M059J (cell line): Measurements from ENCODE around the gene CYP2W1. TPM values are rescaled to one million over a fixed set of nuclear protein-coding genes. Genes with fewer than 3 reads are reported as not detected.
"Not testable (repeated sequence)": the region's sequence is repeated elsewhere in the genome, so short reads cannot be mapped to it uniquely, and the experiment has no call there.

Experiments used
- DNase-seq: peaks from one replicate; pipeline ENCODE4 v3.0.0-alpha.2; 2012; ENCODE audit warnings: low read depth
- total RNA-seq: library from RNA; depleted of rRNA; stranded (reverse); fragments of >200 nt; shearing (Covaris generic); gene quantifications from 2 replicates; pipeline ENCODE4 v1.2.3, GENCODE V29; 2014; rRNA removed

The CYP2W1 gene
- total RNA-seq, 1 experiment from 2014 or later, result not detected

GRCh38 chr7:1028044-1028770, 45.2 kb downstream of the CYP2W1 start:
- DNase-seq, result peak; percentile 91

- DNase-seq, result peak; percentile 96
These were observed 46.0 kb downstream of the CYP2W1 start for GRCh38 chr7:1028775-1029636.

- DNase-seq, result no peak
These were observed 46.9 kb downstream of the CYP2W1 start for GRCh38 chr7:1029637-1030443.

GRCh38 chr7:1030444-1031070, 47.6 kb downstream of the CYP2W1 start:
- no peak for DNase-seq

- no peak for DNase-seq
These were observed 48.9 kb downstream of the CYP2W1 start for GRCh38 chr7:1031716-1032455.

- DNase-seq, result no peak
These were observed 49.7 kb downstream of the CYP2W1 start for GRCh38 chr7:1032536-1033181.

GRCh38 chr7:1033546-1034145, 50.7 kb downstream of the CYP2W1 start:
- DNase-seq, result no peak

GRCh38 chr7:1034769-1035168, 51.8 kb downstream of the CYP2W1 start:
- not testable (repeated sequence) for DNase-seq

- DNase-seq, result not testable (repeated sequence)
These were observed 53.4 kb downstream of the CYP2W1 start for GRCh38 chr7:1036164-1036928.

Other genes starting within 250 kb of the CYP2W1 start
- 66.8 and 169 TPM in 2 replicates for gene SUN1, start 150.7 kb upstream of the CYP2W1 start, total RNA-seq
- 16.5 and 26.9 TPM in 2 replicates for gene GET4, start 106.6 kb upstream of the CYP2W1 start, total RNA-seq
- 0.37 and 0.84 TPM in 2 replicates for gene ADAP1, start 28.5 kb upstream of the CYP2W1 start, total RNA-seq
- 7.7 and 10.2 TPM in 2 replicates for gene COX19, start 7.6 kb upstream of the CYP2W1 start, total RNA-seq
- 1.8 and 4.9 TPM in 2 replicates for gene GPR146, start 61.4 kb downstream of the CYP2W1 start, total RNA-seq
- 0.22 and 0.25 TPM in 2 replicates for gene GPER1, start 104.9 kb downstream of the CYP2W1 start, total RNA-seq
- 39.0 and 50.7 TPM in 2 replicates for gene ZFAND2A, start 177.0 kb downstream of the CYP2W1 start, total RNA-seq
- gene UNCX, start 249.7 kb downstream of the CYP2W1 start, total RNA-seq, result not detected in 2 replicates